Chondrocyte (in vitro differentiated cells): ENCODE results near the gene ACTR8. TPM values are rescaled to one million over a fixed set of nuclear protein-coding genes. Genes with fewer than 3 reads are reported as not detected.

ENCODE experiments used
- DNase-seq: peaks from one replicate; pipeline ENCODE4 v3.0.0; 2021; ENCODE audit warnings: mixed read lengths, low spot score
- H3K27ac Mint-ChIP-seq: one replicate; pipeline ENCODE4 v1.8.0; 2021; ENCODE audit warnings: mild to moderate bottlenecking, moderate library complexity, mixed read lengths; ENCODE audit not compliant: unreplicated experiment
- H3K27me3 Mint-ChIP-seq: 2 replicates; pipeline ENCODE4 v1.8.0; 2021; ENCODE audit warnings: low read depth, mixed read lengths
- H3K36me3 Mint-ChIP-seq: 2 replicates; pipeline ENCODE4 v1.8.0; 2021; ENCODE audit warnings: low read depth, mixed read lengths
- H3K4me1 Mint-ChIP-seq: 2 replicates; pipeline ENCODE4 v1.8.0; 2021; ENCODE audit warnings: low read depth, mild to moderate bottlenecking, mixed read lengths
- H3K4me3 Mint-ChIP-seq: one replicate; pipeline ENCODE4 v1.8.0; 2021; ENCODE audit warnings: mild to moderate bottlenecking, moderate library complexity, mixed read lengths; ENCODE audit not compliant: unreplicated experiment
- H3K9me3 Mint-ChIP-seq: 2 replicates; pipeline ENCODE4 v1.8.0; 2021; ENCODE audit warnings: low read depth, mixed read lengths
- total RNA-seq: library from RNA; stranded (reverse); gene quantifications from 3 replicates; pipeline ENCODE4 v1.2.1, GENCODE V29; 2021
- TF ChIP-seq, protein P1 (sequence below): fragments of 200-600 bp; sonication (generic); IDR thresholded peaks from 2 replicates; pipeline ENCODE4 v1.5.0; 2021; ENCODE audit warnings: antibody characterized with exemption, mild to moderate bottlenecking, moderate library complexity

Gene ACTR8
- total RNA-seq, 1 donor from 2014 or later, result 37.0 TPM

DNA sequence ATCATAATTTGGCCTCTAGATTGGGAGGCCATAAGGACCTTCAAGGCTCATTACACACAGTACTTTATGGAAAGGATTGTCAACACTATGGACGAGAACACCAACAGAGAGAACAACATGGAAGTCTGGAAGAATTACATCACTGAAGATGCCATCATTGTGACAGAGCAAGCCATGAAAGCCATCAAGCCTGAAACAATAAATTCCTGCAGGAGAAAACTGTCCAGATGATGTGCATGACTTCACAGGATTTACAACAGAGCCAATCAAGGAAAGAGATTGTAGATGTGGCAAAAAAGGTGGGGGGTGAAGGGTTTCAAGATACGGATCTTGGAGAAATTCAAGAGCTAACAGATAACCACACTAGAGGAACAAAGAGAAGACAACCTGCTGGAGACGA, 19.7 kb downstream of the ACTR8 start:
- no peak overlapping the region for H3K27ac Mint-ChIP-seq
- H3K27me3 Mint-ChIP-seq, result no peaks in the 10 kb centered on the region
- TF ChIP-seq, protein P1, sequence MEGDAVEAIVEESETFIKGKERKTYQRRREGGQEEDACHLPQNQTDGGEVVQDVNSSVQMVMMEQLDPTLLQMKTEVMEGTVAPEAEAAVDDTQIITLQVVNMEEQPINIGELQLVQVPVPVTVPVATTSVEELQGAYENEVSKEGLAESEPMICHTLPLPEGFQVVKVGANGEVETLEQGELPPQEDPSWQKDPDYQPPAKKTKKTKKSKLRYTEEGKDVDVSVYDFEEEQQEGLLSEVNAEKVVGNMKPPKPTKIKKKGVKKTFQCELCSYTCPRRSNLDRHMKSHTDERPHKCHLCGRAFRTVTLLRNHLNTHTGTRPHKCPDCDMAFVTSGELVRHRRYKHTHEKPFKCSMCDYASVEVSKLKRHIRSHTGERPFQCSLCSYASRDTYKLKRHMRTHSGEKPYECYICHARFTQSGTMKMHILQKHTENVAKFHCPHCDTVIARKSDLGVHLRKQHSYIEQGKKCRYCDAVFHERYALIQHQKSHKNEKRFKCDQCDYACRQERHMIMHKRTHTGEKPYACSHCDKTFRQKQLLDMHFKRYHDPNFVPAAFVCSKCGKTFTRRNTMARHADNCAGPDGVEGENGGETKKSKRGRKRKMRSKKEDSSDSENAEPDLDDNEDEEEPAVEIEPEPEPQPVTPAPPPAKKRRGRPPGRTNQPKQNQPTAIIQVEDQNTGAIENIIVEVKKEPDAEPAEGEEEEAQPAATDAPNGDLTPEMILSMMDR, result no peak
- no peak overlapping the region for H3K4me3 Mint-ChIP-seq
- H3K36me3 Mint-ChIP-seq, result peaks cover 33% of the 10 kb centered on the region
- peaks cover 10% of the 10 kb centered on the region for H3K9me3 Mint-ChIP-seq
- no peak for DNase-seq
- H3K4me1 Mint-ChIP-seq, result no peaks in the 10 kb centered on the region

- TF ChIP-seq, protein P1, result no peak
- peaks cover 10% of the 10 kb centered on the region for H3K9me3 Mint-ChIP-seq
- H3K27me3 Mint-ChIP-seq, result no peaks in the 10 kb centered on the region
- no peak for DNase-seq
- no peaks in the 10 kb centered on the region for H3K4me1 Mint-ChIP-seq
- no peak overlapping the region for H3K27ac Mint-ChIP-seq
- H3K36me3 Mint-ChIP-seq, result peaks cover 28% of the 10 kb centered on the region
- H3K4me3 Mint-ChIP-seq, result no peak overlapping the region
Measured at GRCh38 chr3:53860196-53860595, 21.8 kb downstream of the ACTR8 start.

GRCh38 chr3:53859178-53859577, 22.8 kb downstream of the ACTR8 start:
- TF ChIP-seq, protein P1, result no peak
- Mint-ChIP-seq H3K27ac (no peak overlapping the region), H3K4me3 (no peak overlapping the region), H3K36me3 (peaks cover 20% of the 10 kb centered on the region), H3K9me3 (peaks cover 10% of the 10 kb centered on the region), H3K4me1 (no peaks in the 10 kb centered on the region), H3K27me3 (no peaks in the 10 kb centered on the region)
- DNase-seq, result no peak

DNA sequence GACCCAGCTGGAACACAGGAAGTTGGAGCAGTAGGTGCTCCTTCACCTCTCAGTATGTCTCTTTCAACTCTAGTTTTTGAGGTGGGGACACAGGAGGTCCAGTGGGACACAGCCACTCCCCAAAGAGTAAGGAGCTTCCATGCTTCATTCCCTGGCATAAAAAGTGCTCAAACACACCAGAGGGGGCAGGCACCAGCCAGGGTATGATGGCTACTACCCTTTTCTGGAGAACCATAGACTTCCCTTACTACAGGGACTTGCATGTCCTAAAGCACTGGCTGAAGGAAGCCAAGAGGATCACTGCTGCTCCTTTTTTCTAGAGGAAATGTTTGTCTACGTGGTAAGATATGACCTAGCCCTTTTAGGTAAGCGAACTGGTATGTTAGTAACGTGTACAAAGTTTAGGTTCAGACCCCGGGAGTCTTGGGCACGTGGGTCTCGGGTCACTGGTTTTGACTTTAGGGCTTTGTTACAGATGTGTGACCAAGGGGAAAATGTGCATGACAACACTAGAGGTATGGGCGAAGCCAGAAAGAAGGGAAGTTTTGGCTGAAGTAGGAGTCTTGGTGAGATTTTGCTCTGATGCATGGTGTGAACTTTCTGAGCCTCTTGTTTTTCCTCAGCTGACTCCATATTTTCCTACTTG, 23.7 kb downstream of the ACTR8 start:
- DNase-seq, result no peak
- TF ChIP-seq, protein P1, result no peak
- Mint-ChIP-seq H3K4me3 (no peak overlapping the region), H3K27me3 (no peaks in the 10 kb centered on the region), H3K9me3 (peaks cover 10% of the 10 kb centered on the region), H3K36me3 (peaks cover 17% of the 10 kb centered on the region), H3K4me1 (no peaks in the 10 kb centered on the region), H3K27ac (no peak overlapping the region)

DNA sequence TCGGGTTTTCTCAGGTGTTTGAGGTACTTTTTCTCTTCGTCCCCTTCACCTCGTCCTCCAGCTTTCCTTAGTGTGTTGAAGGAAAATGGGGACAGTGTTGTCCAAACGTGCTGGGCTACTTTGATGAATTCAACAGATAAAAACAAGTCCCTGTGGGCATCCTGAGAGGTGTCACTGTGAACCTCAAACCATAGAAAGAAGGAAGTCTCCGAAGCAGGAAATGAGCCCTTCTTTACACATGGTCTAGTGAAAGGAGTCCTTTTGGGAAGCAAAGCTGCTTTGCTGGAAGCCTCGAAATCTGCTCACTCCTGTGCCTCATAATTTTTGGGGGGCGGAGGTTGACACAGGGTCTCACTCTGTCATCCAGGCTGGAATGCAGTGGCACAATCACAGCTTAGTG, 25.0 kb downstream of the ACTR8 start:
- H3K27me3 Mint-ChIP-seq, result no peaks in the 10 kb centered on the region
- H3K4me1 Mint-ChIP-seq, result no peaks in the 10 kb centered on the region
- H3K4me3 Mint-ChIP-seq, result no peak overlapping the region
- TF ChIP-seq, protein P1, result no peak
- peaks cover 11% of the 10 kb centered on the region for H3K36me3 Mint-ChIP-seq
- H3K27ac Mint-ChIP-seq, result no peak overlapping the region
- H3K9me3 Mint-ChIP-seq, result peaks cover 4% of the 10 kb centered on the region
- DNase-seq, result no peak
